G401.6 (cell line): ENCODE measurements around the gene TMEM123.
A peak's percentile ranks its signal among the peaks of the same experiment; 100 is the strongest.
"Not testable (repeated sequence)": the region's sequence is repeated elsewhere in the genome, so short reads cannot be mapped to it uniquely, and the experiment has no call there.

Source experiments
- FAIRE-seq: peaks from 2 replicates; lab custom pipeline; 2012; peaks lifted over from hg19 to GRCh38; lab: Jason Lieb, UNC

The TMEM123 gene

DNA sequence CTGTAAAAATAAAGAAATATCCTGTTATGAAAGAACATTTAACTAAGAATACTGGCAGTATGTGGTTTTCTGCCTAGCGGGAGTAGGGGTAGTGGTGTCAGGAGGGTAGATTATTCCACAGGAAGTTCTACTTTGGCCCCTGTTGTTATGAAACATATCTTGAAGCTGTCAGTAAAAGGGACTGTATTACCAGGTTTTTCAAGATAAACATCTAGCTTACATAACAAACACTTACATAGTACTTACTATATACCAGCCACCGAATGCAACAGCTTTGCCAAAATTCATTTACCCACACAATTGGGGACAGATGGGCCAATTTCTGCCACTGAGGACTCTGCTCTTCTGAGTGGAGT is 3.7 kb downstream of the TMEM123 start:
- no peak for FAIRE-seq

DNA sequence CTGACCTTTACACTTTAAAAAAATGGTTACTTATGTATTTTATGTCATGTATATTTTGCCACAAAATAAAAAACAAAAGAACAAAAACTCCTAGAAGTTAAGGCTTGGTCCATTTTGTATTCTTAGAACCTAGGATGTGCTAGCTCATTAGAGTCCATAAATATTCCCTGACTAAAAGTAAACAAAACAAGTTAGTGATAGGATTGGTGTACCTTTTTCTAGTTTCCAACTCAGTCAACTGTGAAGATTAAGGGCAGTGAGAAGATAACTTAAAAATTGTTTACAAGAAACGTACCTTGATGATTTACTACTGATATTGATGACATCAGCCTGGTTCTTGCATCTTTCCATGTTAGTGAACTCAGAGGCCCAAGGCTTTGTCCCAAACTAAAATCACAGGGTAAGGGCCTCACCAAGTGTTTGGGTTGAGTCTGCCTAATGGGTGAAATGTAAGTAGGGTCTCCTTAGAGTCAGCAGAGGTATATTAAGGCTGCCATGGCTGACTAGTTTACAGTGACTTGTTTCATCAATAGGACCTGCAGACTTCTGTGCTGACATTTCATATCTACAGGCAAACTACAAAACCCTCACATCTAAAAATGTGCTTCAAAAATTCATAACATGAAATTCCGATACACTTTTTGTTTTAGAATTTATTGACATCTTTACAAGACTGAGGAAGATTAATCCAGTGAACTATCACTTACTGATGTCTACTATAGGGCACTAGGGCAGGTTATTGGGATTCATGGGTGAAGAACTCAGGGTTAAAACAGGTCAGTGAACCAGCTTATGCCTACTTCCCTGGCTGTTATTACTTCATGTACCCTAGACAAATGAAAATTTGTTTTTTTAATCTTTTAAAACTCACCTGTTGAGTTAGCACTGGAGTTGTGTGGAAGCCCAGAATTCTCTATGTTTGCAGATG is 4.4 kb downstream of the TMEM123 start:
- FAIRE-seq, result no peak

DNA sequence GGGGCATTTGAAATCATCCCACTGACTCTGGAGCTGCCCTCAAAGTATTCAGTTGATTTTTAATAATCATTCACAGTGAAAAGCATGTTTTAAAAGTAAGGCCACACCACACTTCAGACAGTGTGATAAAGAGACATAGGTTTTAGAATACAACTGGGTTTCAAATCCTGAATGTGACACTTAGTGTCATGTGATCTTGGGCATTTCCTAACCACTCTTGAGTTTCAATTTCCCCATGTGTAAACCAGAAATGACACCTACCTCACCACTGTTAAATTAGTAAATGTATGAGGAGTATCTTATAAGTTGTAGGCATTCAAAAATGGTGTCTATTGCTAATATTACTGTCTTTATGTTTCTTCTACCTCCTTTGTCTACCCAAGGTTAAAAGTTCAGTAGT is 5.4 kb downstream of the TMEM123 start:
- no peak for FAIRE-seq

DNA sequence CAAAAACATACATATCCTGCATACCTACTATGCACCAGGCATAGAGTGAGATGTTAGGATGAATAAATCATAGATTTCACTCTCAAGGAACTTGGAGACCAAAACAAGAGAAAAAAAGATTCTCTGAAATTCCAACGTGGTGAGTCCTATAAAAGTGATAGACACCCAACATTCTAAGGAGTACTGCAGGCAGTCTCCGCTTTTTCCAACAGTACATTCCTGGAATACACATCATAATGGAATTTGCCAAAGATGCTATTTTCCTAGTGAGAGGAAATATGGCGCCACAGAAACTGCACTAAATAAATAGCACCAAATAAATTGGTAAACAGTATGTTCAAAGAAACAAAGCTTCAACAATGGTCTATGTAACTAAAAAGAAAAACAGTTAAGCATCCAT is 6.0 kb downstream of the TMEM123 start:
- FAIRE-seq, result no peak

DNA sequence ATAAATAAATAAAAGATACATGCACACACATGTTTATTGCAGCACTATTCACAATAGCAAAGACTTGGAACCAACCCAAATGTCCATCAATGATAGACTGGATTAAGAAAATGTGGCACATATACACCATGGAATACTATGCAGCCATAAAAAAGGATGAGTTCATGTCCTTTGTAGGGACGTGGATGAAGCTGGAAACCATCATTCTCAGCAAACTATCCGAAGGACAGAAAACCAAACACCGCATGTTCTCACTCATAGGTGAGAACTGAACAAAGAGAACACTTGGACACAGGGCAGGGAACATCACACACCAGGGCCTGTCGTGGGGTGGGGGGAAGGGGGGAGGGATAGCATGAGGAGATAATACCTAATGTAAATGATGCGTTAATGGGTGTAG is 7.9 kb downstream of the TMEM123 start:
- not testable (repeated sequence) for FAIRE-seq

DNA sequence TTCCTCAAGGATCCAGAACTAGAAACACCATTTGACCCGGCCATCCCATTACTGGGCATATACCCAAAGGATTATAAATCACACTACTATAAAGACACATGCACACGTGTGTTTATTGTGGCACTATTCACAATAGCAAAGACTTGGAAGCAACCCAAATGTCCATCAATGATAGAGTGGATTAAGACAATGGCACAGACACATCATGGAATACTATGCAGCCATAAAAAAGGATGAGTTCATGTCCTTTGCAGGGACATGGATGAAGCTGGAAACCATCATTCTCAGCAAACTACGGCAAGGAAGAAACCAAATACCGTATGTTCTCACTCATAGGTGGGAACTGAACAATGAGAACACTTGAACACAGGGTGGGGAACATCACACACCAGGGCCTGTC is 8.4 kb downstream of the TMEM123 start:
- not testable (repeated sequence) for FAIRE-seq

DNA sequence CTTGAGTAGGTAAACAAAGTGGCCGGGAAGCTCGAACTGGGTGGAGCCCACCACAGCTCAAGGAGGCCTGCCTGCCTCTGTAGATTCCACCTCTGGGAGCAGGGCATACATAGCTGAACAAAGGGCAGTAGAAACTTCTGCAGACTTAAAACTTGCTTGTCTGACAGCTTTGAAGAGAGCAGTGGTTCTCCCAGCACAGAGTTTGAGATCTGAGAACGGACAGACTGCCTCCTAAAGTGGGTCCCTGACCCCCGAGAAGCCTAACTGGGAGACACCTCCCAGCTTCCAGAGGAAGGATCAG is 13.6 kb downstream of the TMEM123 start:
- FAIRE-seq, result not testable (repeated sequence)

DNA sequence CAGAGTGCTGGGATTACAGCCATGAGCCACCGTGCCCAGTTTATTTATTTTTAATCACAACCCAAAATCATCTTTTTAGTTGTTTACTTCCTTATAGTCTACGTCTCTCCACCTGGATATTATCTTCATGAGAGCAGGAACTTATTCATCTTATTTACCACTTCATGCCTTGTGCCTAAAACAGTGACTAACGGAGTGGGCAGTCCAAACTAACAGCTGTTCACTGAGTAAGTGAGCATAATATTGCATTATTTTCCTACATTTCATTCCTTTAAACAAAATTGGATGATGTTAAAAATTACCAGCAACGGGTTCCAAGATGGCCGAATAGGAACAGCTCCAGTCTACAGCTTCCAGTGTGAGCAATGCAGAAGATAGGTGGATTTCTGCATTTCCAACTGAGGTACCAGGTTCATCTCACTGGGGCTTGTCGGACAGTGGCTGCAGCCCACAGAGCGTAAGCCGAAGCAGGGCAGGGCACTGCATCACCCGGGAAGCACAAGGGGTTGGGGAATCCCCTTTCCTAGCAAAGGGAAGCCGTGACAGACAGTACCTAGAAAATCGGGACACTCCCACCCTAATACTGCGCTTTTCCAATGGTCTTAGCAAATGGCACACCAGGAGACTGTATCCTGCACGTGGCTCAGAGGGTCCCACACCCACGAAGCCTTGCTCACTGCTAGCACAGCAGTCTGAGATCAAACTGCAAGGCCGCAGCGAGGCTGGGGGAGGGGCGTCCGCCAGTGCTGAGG is 14.1 kb downstream of the TMEM123 start:
- no peak for FAIRE-seq

DNA sequence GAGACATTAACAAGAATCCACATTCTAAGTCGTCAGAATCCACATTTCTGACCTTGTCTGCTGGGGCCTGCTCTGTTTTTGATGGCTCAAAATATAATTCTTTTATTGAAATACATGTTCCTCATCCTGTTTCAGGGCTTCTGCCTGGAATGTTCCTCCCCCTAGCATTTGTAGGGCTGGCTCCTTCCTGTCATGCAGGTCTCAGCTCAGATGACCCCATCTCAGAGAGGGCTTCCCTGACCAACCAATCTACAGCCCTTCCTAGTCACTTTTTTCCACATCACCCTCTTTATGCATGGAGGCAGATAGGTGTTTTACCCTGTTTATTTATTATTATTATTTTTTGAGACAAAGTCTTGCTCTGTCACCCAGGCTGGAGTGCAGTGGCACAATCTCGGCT is 14.8 kb downstream of the TMEM123 start:
- FAIRE-seq, result no peak

DNA sequence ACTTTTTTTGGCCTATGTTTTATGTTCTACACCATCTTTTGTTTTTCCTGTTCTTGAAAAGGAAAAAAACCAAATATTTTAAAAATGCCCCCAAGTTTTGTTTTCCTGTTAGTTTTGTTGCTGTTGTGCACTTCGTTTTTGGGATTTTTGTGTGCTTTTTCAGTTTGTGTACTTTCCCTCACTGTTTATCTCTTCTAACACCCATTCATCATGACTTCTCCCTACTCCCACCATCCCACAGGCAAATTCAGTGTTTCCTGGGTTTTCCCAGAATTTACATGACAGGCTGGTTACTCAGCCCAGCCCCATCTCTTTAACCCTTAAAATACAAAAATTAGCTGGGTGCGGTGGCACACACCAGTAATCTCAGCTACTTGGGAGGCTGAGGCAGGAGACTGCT is 15.6 kb downstream of the TMEM123 start:
- FAIRE-seq, result no peak

DNA sequence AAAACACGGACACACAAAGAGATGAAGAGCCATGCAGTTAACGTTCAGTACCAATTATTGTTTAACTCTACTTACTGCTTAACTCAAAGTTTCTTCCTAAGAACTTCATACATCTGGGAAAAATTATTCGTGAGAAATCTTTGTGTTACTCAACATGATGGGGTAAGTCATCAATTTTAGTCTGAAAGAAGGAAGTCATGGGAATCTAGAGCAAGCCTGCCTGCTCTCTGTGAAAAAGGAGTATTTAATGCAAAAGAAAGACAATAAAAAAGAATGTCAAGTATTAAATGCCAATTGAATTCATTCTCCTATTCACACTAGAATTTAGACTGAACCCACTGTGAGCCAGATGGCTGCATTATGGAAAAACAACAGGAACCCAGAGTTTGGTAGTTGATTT is 16.0 kb downstream of the TMEM123 start:
- no peak for FAIRE-seq

DNA sequence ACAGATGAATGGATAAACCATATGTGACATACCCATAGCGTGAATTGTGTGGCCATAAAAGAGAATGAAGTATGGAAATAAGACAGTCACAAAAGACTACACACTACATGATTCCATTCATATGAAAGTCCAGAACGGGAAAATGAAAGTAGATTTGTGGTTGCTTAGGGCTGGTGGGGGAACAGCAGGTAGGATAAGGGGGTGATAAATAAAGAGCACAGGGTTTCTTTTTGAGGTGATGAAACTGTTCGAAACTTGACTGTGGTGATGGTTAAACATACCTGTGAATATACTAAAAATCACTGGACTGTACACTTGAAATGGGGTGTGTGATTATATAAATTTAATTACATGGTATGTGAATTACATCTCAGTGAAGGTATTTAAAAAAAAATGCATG is 16.9 kb downstream of the TMEM123 start:
- no peak for FAIRE-seq

DNA sequence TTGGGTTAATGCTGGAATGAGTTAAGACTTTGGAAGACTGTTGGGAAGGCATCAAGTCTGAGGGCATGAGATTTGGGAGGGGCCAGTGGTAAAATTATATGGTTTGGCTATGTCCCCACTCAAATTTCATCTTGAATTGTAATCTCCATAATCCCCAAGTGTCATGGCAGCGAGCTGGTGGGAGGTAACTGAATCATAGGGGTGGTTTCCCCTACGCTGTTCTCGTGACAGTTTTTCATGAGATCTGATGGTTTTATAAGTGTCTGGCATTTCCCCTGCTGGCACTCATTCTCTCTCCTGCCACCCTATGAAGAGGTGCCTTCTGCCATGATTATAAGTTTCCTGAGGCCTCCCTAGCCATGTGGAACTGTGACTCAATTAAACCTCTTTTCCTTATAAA is 19.0 kb downstream of the TMEM123 start:
- FAIRE-seq, result not testable (repeated sequence)

DNA sequence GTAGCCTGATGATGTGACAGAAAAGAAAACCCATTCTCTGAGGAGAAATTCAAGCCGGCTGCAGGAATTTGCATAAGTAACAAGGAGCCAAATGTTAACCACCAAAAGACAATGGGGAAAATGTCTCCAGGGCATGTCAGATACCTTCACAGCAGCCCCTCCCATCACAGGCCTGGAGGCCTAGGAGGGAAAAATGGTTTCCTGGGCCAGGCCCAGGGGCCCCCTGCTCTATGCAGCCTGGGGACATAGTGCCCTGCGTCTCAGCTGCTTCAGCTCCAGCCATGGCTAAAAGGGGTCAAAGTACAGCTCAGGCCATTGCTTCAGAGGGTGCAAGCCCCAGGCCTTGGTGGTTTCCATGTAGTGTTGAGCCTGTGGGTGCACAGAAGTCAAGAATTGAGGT is 20.0 kb downstream of the TMEM123 start:
- FAIRE-seq, result not testable (repeated sequence)

DNA sequence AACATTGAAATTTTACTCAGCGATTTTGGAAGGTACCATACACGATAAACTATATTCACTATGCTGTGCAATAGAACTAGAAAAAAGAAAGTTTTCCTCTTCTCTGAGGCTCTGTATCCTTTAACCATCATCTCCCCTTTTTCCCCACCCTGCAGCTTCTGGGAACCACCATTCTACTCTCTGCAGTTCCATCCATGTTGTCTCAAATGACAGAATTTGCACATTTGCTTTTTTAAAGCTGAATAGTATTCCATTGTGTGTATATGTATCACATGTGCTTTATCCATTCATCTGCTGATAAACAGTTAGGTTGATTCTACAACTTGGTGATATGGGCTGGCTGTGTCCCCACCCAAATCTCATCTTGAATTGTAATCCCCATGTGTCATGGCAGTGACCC is 21.2 kb downstream of the TMEM123 start:
- no peak for FAIRE-seq

DNA sequence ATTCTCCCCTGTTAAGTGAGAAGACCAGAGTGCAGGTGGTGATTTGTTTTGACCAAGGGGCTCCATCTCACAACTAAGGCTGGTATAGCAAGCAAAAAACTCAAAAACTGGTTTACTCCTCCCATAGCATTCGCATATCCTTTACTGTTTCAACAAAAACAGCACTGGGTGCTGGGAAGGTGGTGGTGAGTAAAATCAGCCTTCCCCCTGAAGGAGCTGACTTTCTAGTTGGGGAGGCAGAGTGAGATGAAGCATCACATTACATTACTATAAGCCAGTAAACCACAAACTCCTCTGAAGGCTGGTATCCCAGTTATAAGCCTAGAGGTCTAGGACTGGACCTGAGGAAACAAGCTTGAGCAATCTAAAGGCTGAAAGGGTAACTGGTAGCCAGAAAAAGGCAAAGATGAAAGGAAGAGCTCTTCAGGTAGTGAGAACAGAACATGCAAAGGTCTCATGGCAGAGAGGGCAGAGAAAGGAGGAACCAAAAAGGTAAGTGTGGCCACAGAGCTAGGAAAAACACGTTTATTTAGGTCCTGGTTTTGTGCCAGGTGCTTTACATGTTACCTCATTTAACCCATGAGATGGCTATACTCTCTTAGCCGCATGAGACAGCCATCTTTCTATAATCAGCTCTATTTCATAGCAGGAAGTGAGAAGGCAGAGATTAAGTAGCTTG is 22.3 kb downstream of the TMEM123 start:
- FAIRE-seq, result no peak

DNA sequence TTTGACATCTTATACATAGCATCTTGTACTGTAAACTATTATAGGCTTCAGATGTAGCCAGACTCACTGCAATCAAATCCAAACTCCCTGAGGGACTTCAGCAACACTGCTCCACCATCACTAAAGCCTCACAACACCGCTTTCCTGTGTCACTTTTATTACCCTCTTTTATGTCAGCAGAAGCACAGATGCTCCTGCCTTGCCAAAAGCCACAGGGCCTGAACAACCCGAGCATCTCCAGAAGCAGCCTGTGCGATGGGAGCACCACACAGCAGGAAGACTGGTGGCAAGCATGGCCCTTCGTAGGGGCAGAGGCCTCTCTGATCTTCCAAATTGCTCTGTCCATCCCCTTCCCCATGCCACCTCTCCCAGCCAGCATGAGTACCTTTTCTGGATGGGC is 22.9 kb downstream of the TMEM123 start:
- FAIRE-seq, result no peak

DNA sequence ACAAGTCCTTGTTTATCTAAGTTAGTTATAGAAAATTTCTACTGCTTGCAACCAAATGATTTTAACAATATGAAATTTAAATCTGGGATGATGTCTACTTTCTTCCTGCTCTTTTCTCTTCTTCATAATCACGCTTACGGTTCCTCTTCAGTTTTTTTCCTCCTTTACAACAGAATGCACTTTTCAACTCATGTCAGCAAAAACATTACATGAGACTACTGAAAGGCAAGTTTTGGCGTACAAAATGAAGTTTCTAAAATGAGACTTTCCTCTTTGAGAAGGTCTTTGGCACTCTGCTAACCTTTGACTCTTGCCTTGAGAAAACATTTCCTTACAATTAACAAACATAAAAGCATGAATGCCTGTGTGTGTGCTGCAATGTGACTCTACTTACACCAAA is 23.3 kb downstream of the TMEM123 start:
- FAIRE-seq, result no peak

DNA sequence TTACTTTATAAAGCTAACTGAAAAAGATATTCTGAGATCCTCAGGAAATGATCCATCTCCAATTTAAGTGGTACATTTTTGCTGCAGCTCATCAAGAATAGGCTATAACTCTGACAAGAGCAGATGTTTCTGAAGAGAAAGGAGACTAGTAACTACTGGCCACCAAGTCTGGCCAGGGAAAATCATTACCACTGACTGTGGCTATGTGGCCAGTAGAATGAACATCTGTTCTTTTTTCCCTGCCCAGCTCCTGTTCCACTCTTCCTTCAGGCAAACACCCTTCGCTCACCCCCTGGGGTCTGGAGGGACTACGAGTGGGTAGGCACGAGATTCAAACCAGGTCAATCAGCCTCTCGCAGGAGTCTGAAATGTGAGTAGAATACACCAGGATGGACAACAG is 23.9 kb downstream of the TMEM123 start:
- no peak for FAIRE-seq

DNA sequence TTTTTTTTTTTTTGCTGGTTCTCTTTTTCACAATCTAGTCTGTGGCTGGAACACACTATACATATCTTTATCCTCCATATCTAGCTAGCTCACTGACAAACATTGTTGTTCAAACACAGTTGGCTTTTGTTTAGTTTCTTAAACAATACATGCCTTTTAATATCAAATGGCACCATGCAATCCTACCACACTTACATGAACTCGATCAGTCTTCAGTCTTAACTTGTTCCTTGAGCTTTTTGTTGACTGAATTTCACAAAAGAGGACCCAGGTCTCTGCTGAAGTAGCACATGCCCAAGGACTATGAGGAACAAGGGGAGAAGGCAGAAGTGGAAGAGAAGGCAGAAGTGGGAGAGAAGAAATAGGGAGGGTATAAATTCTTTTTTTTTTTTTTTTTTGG is 25.5 kb downstream of the TMEM123 start:
- no peak for FAIRE-seq

DNA sequence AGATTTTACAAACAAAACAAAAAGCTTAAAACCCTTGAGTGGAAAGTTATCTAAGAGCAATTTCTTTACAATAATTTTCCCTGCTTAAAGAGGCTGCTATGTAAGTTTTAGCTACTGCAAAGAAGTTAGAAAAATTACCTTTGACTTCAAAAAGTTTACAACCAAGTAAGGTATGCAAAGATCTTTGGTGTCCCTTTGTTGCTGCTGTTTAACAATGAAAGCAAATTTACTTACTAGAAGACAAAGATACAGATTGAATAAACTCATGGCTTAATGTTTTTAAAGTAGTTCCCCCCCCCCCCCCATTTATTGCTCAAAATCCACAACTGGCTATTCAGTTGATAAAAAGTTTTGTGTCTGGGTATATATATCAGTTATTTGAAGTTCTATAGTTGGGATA is 26.0 kb downstream of the TMEM123 start:
- FAIRE-seq, result no peak

DNA sequence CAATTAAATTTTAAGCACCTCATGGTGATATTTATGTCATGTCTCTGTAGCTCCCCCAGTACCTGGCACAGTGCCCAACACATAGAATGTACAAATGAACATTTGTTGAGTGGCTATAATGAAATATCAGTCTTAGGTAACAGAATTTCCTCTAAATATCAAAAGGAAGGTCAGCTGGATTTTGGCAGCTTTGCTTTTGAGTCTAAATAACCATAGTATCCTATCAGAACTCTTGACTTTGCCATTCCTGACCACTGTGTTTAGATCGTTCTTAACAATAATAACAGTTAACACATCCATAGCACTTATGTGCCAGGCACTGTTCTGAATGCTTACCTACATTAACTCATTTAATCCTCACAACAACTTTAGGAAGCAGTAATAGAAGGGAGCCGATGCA is 26.6 kb downstream of the TMEM123 start:
- no peak for FAIRE-seq

DNA sequence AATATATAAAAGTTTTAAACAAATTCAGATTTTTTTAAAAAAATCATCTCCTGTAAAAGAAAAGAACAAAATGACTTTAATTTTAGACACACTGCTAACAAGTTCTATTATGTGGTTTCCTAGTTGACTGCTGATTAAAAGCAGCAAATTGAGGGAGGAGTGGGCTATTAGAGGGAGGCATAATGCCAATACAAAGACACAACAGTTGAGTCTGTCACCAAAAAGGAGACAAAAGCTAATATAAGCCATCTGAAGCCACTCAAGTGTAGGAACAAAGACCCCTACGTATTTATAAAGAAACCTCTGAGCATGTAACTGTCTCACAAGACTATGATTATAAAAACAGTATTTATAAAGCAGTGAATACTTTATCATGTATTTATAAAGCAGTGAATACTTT is 28.6 kb downstream of the TMEM123 start:
- peak; percentile 19 for FAIRE-seq
